Thoracic aorta (tissue), 2 donors: Measurements from ENCODE around the gene XDH. TPM values are rescaled to one million over a fixed set of nuclear protein-coding genes. Genes with fewer than 3 reads are reported as not detected.

ENCODE experiments used
- ATAC-seq: fragments of 150-250 bp; one replicate; pipeline ENCODE4 v1.8.0; 2017; ENCODE audit warnings: low read depth; ENCODE audit not compliant: insufficient number of reproducible peaks, low FRiP score
- DNase-seq: peaks from one replicate; pipeline ENCODE4 v3.0.0-alpha.2; 2020; ENCODE audit warnings: low spot score
- H3K27ac ChIP-seq, 2 donors: fragments of 200-600 bp; sonication (generic); 1 replicate in 1 of 2; 2 replicates in 1 of 2; pipeline ENCODE4 v1.5.1; 2016; ENCODE audit warnings: mild to moderate bottlenecking in 2 of 2, moderate library complexity in 2 of 2
- H3K27me3 ChIP-seq: fragments of 200-600 bp; sonication (generic); replicated peaks from 2 replicates; pipeline ENCODE4 v1.6.0; 2016; ENCODE audit warnings: mild to moderate bottlenecking; ENCODE audit not compliant: insufficient read depth
- H3K36me3 ChIP-seq: fragments of 200-600 bp; sonication (generic); one replicate; pipeline ENCODE4 v1.5.1; 2016
- H3K4me1 ChIP-seq, 2 donors: fragments of 200-600 bp; sonication (generic); 1 replicate in 1 of 2; 2 replicates in 1 of 2; pipeline versions ENCODE4 v1.5.1 to v1.6.0; 2016; ENCODE audit warnings: low read depth in 2 of 2, mild to moderate bottlenecking in 1 of 2; ENCODE audit not compliant: control insufficient read depth in 1 of 2
- H3K4me3 ChIP-seq: fragments of 200-600 bp; sonication (generic); 2 replicates; pipeline ENCODE4 v1.5.1; 2016; ENCODE audit warnings: mild to moderate bottlenecking
- H3K9me3 ChIP-seq: fragments of 200-600 bp; sonication (generic); 2 replicates; pipeline ENCODE4 v1.5.1; 2016
- total RNA-seq, 2 donors: library from RNA; depleted of rRNA; stranded (reverse); fragments of >200 nt; gene quantifications; one replicate each; pipeline versions ENCODE4 v1.1.0 to v1.2.3, GENCODE V29; 2016
- TF ChIP-seq, protein P1 (sequence below): fragments of 200-600 bp; sonication (generic); IDR thresholded peaks from one replicate; pipeline ENCODE4 v1.5.1; 2019; ENCODE audit warnings: antibody characterized with exemption

The XDH gene
- total RNA-seq, 2 donors from 2014 or later = not detected

GRCh38 chr2:31428001-31428418, 13.5 kb upstream of the XDH start:
- Histone ChIP-seq H3K27me3 (no peaks in the 10 kb centered on the region), H3K9me3 (no peaks in the 10 kb centered on the region), H3K27ac (no peak overlapping the region), H3K4me3 (no peak overlapping the region), H3K4me1 (no peaks in the 10 kb centered on the region), H3K36me3 (no peaks in the 10 kb centered on the region)
- DNase-seq (no peak), ATAC-seq (no peak)
- TF ChIP-seq, protein P1, sequence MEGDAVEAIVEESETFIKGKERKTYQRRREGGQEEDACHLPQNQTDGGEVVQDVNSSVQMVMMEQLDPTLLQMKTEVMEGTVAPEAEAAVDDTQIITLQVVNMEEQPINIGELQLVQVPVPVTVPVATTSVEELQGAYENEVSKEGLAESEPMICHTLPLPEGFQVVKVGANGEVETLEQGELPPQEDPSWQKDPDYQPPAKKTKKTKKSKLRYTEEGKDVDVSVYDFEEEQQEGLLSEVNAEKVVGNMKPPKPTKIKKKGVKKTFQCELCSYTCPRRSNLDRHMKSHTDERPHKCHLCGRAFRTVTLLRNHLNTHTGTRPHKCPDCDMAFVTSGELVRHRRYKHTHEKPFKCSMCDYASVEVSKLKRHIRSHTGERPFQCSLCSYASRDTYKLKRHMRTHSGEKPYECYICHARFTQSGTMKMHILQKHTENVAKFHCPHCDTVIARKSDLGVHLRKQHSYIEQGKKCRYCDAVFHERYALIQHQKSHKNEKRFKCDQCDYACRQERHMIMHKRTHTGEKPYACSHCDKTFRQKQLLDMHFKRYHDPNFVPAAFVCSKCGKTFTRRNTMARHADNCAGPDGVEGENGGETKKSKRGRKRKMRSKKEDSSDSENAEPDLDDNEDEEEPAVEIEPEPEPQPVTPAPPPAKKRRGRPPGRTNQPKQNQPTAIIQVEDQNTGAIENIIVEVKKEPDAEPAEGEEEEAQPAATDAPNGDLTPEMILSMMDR = no peak

- Histone ChIP-seq H3K36me3 (no peaks in the 10 kb centered on the region), H3K27me3 (no peaks in the 10 kb centered on the region), H3K4me3 (no peak overlapping the region), H3K27ac (no peak overlapping the region), H3K9me3 (no peaks in the 10 kb centered on the region), H3K4me1 (no peaks in the 10 kb centered on the region)
- TF ChIP-seq, protein P1 = no peak
- ATAC-seq (no peak), DNase-seq (no peak)
These were observed 11.6 kb upstream of the XDH start for GRCh38 chr2:31426096-31426495.

- H3K4me3 ChIP-seq = no peak overlapping the region
- no peak overlapping the region for H3K27ac ChIP-seq
- TF ChIP-seq, protein P1 = no peak
- H3K27me3 ChIP-seq = no peaks in the 10 kb centered on the region
- DNase-seq (no peak), ATAC-seq (no peak)
- H3K4me1 ChIP-seq = no peaks in the 10 kb centered on the region
- H3K9me3 ChIP-seq = peaks cover 15% of the 10 kb centered on the region
- H3K36me3 ChIP-seq = no peaks in the 10 kb centered on the region
These were observed 7.1 kb upstream of the XDH start for GRCh38 chr2:31421634-31422033.

DNA sequence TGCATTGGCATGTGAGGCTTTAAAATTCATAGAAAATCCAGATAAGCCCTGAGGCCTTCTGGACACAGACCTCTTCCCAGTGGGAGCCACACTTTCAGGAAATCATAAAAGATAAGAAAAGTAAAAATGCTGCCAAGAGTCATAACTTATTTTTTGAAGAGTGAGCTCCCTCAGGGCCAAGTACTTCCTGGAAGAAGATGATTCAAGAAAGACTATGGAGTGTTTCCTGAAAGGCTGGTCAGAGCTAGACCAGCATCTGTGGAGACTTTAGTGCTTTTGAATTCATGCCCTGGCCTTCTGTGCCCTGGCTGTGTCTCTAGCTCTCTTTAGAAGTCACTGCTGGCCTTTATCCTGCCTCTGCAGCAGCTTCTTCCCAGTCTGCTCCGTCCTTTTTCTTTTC, 6.4 kb upstream of the XDH start:
- no peaks in the 10 kb centered on the region for H3K36me3 ChIP-seq
- no peaks in the 10 kb centered on the region for H3K27me3 ChIP-seq
- H3K27ac ChIP-seq = no peak overlapping the region
- DNase-seq = no peak
- H3K9me3 ChIP-seq = peaks cover 15% of the 10 kb centered on the region
- H3K4me3 ChIP-seq = no peak overlapping the region
- no peak for ATAC-seq
- H3K4me1 ChIP-seq = no peaks in the 10 kb centered on the region
- TF ChIP-seq, protein P1 = no peak

GRCh38 chr2:31419386-31419785, 4.8 kb upstream of the XDH start:
- Histone ChIP-seq H3K4me1 (no peaks in the 10 kb centered on the region), H3K36me3 (no peaks in the 10 kb centered on the region), H3K4me3 (no peak overlapping the region), H3K9me3 (peaks cover 15% of the 10 kb centered on the region), H3K27me3 (no peaks in the 10 kb centered on the region), H3K27ac (no peak overlapping the region)
- TF ChIP-seq, protein P1 = no peak
- ATAC-seq (no peak), DNase-seq (no peak)
